GM21528 (cell line): ENCODE results near the gene MED26.
"Not testable (repeated sequence)": the region's sequence is repeated elsewhere in the genome, so short reads cannot be mapped to it uniquely, and the experiment has no call there.

Source experiments
- ATAC-seq: cut with Tn5 transposase; IDR thresholded peaks from one replicate; pipeline ENCODE4 v1.9.1; 2021; ENCODE audit warnings: mild to moderate bottlenecking, moderate library complexity; ENCODE audit not compliant: unreplicated experiment, low FRiP score

Gene MED26

GRCh38 chr19:16543734-16544133 lies 84.3 kb downstream of the MED26 start:
- not testable (repeated sequence) for ATAC-seq

GRCh38 chr19:16542910-16543472 lies 85.0 kb downstream of the MED26 start:
- no peak for ATAC-seq

- ATAC-seq: peak; percentile 77
These were observed 85.7 kb downstream of the MED26 start, which contains the start of gene CHERP for GRCh38 chr19:16542045-16542909. TSS of gene CHERP (minus strand) at chr19:16542437. CDS start at chr19:16542378, 59 bp downstream.

GRCh38 chr19:16541526-16542044 lies 86.4 kb downstream of the MED26 start:
- peak; percentile 9 for ATAC-seq

- no peak for ATAC-seq
These were observed 87.1 kb downstream of the MED26 start for GRCh38 chr19:16540948-16541347.

- no peak for ATAC-seq
These were observed 90.9 kb downstream of the MED26 start for GRCh38 chr19:16537111-16537510.

- no peak for ATAC-seq
These were observed 91.9 kb downstream of the MED26 start for GRCh38 chr19:16536130-16536529.

GRCh38 chr19:16535381-16535780 lies 92.6 kb downstream of the MED26 start:
- no peak for ATAC-seq

GRCh38 chr19:16532440-16533234 lies 95.4 kb downstream of the MED26 start:
- no peak for ATAC-seq

GRCh38 chr19:16531380-16531669 lies 96.7 kb downstream of the MED26 start:
- no peak for ATAC-seq

GRCh38 chr19:16530540-16531379 lies 97.2 kb downstream of the MED26 start:
- no peak for ATAC-seq

GRCh38 chr19:16529466-16530144 lies 98.4 kb downstream of the MED26 start:
- ATAC-seq: no peak

- no peak for ATAC-seq
These were observed 100.0 kb downstream of the MED26 start for GRCh38 chr19:16527971-16528521.

GRCh38 chr19:16527334-16527935 lies 100.6 kb downstream of the MED26 start:
- ATAC-seq: no peak

- ATAC-seq: no peak
These were observed 102.1 kb downstream of the MED26 start for GRCh38 chr19:16525751-16526481.

- no peak for ATAC-seq
These were observed 102.8 kb downstream of the MED26 start for GRCh38 chr19:16524991-16525734.
